Measurements from ENCODE around the gene MAP2K3. TPM values are rescaled to one million over a fixed set of nuclear protein-coding genes. Genes with fewer than 3 reads are reported as not detected.
A peak's percentile ranks its signal among the peaks of the same experiment; 100 is the strongest.

Gene MAP2K3
- total RNA-seq, 4 donors from 2014 or later: 17.5 to 39.0 (median 21.6) TPM

- H3K9me3 ChIP-seq: no peaks in the 10 kb centered on the region
- no peak for DNase-seq (ENCODE audit: low spot score in 2 of 2)
- no peaks in the 10 kb centered on the region for H3K27me3 ChIP-seq
- no peak overlapping the region for H3K27ac ChIP-seq
- WGBS, 2 donors: 93 to 99% methylated on average over 3 of the region's 3 CpGs
- no peaks in the 10 kb centered on the region for H3K36me3 ChIP-seq
- H3K4me1 ChIP-seq: peaks cover 0 to 37% (median 12%) of the 10 kb centered on the region in 4 donors
- H3K4me3 ChIP-seq: no peak overlapping the region
- TF ChIP-seq EP300 (IDR thresholded peaks at IDR 0.05) (no peak), POLR2A (IDR thresholded peaks at IDR 0.05) (no peak)
- TF ChIP-seq, protein P1, sequence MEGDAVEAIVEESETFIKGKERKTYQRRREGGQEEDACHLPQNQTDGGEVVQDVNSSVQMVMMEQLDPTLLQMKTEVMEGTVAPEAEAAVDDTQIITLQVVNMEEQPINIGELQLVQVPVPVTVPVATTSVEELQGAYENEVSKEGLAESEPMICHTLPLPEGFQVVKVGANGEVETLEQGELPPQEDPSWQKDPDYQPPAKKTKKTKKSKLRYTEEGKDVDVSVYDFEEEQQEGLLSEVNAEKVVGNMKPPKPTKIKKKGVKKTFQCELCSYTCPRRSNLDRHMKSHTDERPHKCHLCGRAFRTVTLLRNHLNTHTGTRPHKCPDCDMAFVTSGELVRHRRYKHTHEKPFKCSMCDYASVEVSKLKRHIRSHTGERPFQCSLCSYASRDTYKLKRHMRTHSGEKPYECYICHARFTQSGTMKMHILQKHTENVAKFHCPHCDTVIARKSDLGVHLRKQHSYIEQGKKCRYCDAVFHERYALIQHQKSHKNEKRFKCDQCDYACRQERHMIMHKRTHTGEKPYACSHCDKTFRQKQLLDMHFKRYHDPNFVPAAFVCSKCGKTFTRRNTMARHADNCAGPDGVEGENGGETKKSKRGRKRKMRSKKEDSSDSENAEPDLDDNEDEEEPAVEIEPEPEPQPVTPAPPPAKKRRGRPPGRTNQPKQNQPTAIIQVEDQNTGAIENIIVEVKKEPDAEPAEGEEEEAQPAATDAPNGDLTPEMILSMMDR (IDR thresholded peaks at IDR 0.05): no peak
These were observed 7.2 kb upstream of the MAP2K3 start for GRCh38 chr17:21277332-21277731.

DNA sequence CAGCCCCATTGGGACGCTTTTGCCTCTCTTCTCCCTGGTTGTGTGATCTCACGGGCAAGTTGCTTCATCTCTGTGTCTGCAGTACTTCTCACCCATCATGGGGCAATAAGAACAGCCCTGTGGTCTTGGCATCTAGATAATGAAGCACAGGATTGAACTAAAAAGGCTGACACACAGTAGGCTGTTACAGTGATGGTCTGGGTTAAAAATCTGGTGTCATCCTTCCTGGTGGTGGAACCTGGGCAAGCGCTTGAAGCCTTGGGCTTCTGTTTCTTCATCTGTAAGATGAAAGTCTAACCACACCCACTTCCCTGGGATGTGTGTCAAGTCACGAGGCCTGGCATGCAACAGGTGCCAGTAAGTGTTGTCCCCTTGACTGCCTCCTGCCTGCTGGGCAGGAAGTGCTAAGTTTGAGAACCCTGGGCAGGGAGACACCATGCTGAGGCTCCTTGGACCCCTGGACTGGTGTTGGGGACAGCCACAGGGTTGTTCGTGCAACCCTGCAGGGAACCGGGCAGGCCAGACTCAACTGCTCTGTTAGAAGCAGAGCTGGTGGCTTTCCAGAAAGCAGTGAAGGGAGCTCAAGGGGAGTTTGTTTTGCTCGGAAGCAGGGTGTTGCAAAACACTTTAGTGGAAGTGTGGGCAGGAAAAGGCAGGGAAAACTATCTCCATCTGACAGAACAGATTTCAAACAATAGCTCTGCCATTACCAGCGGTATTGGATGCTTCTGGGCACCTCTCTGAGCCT is 5.9 kb upstream of the MAP2K3 start:
- Histone ChIP-seq H3K4me1 (peaks cover 0 to 40% (median 14%) of the 10 kb centered on the region in 4 donors), H3K27me3 (no peaks in the 10 kb centered on the region), H3K9me3 (no peaks in the 10 kb centered on the region), H3K27ac (peak overlapping the region in 1 of 4 donors; percentile 32), H3K36me3 (no peaks in the 10 kb centered on the region), H3K4me3 (no peak overlapping the region)
- peak in 1 of 2 donors; percentile 47 for DNase-seq (ENCODE audit: low spot score in 2 of 2)
- TF ChIP-seq, protein P1 (IDR thresholded peaks at IDR 0.05): no peak
- peak in 1 of 2 donors; percentile 26 for TF ChIP-seq EP300 (IDR thresholded peaks at IDR 0.05)
- 70 to 77% methylated on average over 8 of the region's 8 CpGs for WGBS, 2 donors

DNA sequence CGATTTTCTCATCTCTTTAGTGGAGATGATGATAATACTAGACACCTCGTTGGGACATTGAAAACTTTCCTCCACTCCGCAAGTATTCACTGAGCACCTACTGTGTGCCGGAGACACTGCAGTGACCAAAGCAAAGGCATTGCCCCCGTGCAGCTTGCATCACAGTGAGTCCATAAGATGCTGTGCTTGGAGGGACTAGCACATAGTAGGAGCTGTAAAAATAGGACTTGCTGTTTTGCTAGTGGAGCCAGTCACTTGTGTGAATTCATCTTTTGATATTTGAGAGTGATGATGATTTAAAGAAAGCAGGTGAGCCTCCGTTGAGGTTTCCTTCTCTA is 5.3 kb upstream of the MAP2K3 start:
- Histone ChIP-seq H3K9me3 (no peaks in the 10 kb centered on the region), H3K4me3 (no peak overlapping the region), H3K4me1 (peaks cover 0 to 45% (median 16%) of the 10 kb centered on the region in 4 donors), H3K27me3 (no peaks in the 10 kb centered on the region), H3K36me3 (no peaks in the 10 kb centered on the region), H3K27ac (peak overlapping the region in 1 of 4 donors; percentile 1)
- WGBS, 2 donors: 86 to 89% methylated on average over 6 of the region's 6 CpGs
- no peak for DNase-seq (ENCODE audit: low spot score in 2 of 2)
- TF ChIP-seq, protein P1 (IDR thresholded peaks at IDR 0.05): no peak
- no peak for TF ChIP-seq EP300 (IDR thresholded peaks at IDR 0.05)
- no peak for TF ChIP-seq POLR2A (IDR thresholded peaks at IDR 0.05)

DNA sequence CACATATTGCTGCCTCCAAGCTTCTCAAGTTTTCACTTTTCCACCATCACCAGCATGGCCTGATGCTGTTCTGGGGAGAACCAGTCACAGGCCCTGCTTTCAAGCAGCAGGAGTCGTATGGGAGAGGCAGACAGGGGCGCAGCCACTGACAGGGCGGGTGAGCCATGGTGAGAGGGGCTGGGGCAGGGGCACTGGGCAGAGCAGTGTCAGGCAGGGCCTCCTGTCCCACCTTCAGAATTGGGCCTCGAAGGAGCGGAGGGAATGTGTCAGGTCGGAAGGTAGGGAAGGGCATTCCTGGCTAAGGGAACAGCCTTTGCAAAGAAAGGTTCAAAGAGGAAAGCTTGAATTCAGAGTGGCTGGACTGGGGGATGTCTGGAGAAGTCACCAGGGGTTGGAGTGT is 4.9 kb upstream of the MAP2K3 start:
- Histone ChIP-seq H3K27ac (peak overlapping the region in 1 of 4 donors; percentile 1), H3K36me3 (no peaks in the 10 kb centered on the region)

GRCh38 chr17:21280081-21280518 is 4.4 kb upstream of the MAP2K3 start:
- TF ChIP-seq POLR2A (IDR thresholded peaks at IDR 0.05): no peak
- TF ChIP-seq, protein P1 (IDR thresholded peaks at IDR 0.05): peak; percentile 94 to 97 (median 96)
- Histone ChIP-seq H3K27me3 (no peaks in the 10 kb centered on the region), H3K9me3 (no peaks in the 10 kb centered on the region), H3K4me1 (peaks cover 0 to 41% (median 15%) of the 10 kb centered on the region in 4 donors), H3K36me3 (no peaks in the 10 kb centered on the region), H3K4me3 (no peak overlapping the region), H3K27ac (no peak overlapping the region)
- DNase-seq (ENCODE audit: low spot score in 2 of 2): peak; percentile 77 to 92
- WGBS, 2 donors: 24 to 27% methylated on average over 10 of the region's 10 CpGs

More for the DNA sequence above, 4.9 kb upstream of the MAP2K3 start:
- Histone ChIP-seq H3K4me1 (peaks cover 0 to 45% (median 16%) of the 10 kb centered on the region in 4 donors), H3K27me3 (no peaks in the 10 kb centered on the region), H3K4me3 (no peak overlapping the region), H3K9me3 (no peaks in the 10 kb centered on the region)
- DNase-seq (ENCODE audit: low spot score in 2 of 2): no peak
- TF ChIP-seq EP300 (IDR thresholded peaks at IDR 0.05) (no peak), POLR2A (IDR thresholded peaks at IDR 0.05) (no peak)
- TF ChIP-seq, protein P1 (IDR thresholded peaks at IDR 0.05): no peak
- 80 to 82% methylated on average over 6 of the region's 6 CpGs for WGBS, 2 donors

Measured in tibial nerve (tissue), 4 donors.